LNCaP clone FGC (cell line): ENCODE data around the gene ARHGAP22.

Source experiments
- DNase-seq: peaks from one replicate; pipeline ENCODE4 v3.0.0-alpha.2; 2011; ENCODE audit warnings: low read depth
- H3K4me3 ChIP-seq: 2 replicates; pipeline ENCODE4 v1.5.1; 2011; ENCODE audit warnings: mild to moderate bottlenecking, low read depth, low read length, control low read depth
- TF ChIP-seq, protein P1 (sequence below): IDR thresholded peaks from 2 replicates; pipeline ENCODE4 v1.5.1; 2012; ENCODE audit warnings: mild to moderate bottlenecking; ENCODE audit not compliant: control insufficient read depth, insufficient read depth; ENCODE audit errors: extremely low read depth

Gene ARHGAP22

DNA sequence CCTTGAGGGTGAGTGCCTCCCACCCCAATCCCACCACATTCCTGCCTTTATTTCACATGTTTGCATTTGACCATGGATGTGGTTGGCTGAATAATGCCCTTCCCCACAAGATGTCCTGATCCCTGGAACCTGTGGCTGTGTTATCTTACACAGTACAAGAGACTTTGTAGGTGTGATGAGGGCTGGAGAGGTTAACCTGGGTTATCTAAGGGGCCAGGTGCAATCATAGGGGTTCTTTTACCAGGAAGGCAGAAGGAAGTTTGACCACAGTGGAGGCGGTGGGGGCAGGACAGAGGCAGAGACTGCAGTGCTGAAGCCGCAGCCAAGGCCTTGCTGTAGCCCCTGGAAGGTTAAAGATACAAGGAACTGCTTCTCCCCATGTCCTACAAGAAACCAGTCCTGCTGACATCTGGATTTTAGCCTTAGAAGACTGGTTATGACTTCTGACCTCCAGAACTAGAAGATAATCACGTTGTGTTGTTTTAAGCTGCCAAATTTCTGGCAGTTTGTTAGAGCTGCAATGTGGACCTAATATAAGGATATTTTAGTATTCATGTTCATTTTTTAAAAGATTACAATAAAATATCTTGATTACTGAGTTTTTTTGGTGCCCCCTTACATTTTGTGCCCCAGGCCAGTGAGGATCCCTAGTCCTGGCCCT, 136.6 kb downstream of the ARHGAP22 start:
- DNase-seq: no peak
- TF ChIP-seq, protein P1, sequence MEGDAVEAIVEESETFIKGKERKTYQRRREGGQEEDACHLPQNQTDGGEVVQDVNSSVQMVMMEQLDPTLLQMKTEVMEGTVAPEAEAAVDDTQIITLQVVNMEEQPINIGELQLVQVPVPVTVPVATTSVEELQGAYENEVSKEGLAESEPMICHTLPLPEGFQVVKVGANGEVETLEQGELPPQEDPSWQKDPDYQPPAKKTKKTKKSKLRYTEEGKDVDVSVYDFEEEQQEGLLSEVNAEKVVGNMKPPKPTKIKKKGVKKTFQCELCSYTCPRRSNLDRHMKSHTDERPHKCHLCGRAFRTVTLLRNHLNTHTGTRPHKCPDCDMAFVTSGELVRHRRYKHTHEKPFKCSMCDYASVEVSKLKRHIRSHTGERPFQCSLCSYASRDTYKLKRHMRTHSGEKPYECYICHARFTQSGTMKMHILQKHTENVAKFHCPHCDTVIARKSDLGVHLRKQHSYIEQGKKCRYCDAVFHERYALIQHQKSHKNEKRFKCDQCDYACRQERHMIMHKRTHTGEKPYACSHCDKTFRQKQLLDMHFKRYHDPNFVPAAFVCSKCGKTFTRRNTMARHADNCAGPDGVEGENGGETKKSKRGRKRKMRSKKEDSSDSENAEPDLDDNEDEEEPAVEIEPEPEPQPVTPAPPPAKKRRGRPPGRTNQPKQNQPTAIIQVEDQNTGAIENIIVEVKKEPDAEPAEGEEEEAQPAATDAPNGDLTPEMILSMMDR: no peak
- no peak overlapping the region for H3K4me3 ChIP-seq

DNA sequence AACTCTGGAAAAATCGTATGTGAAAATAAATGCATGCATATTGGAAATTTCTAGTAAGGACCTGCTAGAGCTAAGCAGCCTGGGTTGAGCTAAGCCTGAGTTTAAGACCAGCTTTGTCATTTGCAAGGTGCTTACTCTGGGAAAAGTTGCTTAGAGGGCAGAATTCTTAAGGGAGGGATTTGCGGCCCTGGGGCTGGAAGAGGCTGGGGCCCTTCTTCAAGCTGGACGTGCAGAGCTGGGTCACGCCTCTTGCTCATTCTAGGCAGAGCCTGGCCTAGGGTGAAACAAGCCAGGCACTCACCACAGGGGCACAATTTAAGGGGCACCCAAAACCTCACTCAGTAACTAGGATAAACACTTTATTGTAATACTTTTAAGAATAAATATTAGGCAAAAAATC, 137.2 kb downstream of the ARHGAP22 start:
- H3K4me3 ChIP-seq: no peak overlapping the region
- TF ChIP-seq, protein P1: no peak
- no peak for DNase-seq

DNA sequence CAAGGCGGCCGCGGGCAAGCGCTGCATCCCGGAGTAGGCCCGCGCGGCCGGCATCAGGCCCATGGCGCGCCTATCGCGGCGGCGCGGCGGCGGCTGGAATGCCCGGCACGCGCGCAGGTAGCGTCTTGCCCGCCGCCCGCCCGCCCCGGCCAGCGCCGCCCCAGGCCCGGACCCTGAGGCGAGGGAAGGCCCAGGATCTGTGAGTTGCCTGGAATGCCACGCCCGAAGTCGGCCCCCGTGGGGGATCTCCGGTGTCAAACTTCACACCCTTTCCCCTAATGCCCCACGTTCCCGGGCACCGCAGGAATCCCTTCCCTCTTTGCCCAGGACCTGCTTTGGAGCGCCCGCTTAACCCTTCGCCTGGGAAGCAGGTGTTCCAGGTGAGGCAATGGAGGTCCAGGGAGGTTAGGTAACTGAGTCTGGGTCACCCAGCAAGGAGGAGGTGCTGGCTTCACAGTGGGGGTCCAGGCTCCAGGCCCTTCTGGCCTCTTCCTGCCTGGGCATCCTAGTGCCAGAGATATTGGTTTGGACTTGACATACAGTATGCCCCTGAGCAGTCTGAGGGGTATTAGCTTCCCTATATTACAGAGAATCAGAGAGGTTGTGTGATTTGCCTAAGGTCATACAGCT, 138.1 kb downstream of the ARHGAP22 start:
- DNase-seq: no peak
- H3K4me3 ChIP-seq: no peak overlapping the region
- TF ChIP-seq, protein P1: no peak

DNA sequence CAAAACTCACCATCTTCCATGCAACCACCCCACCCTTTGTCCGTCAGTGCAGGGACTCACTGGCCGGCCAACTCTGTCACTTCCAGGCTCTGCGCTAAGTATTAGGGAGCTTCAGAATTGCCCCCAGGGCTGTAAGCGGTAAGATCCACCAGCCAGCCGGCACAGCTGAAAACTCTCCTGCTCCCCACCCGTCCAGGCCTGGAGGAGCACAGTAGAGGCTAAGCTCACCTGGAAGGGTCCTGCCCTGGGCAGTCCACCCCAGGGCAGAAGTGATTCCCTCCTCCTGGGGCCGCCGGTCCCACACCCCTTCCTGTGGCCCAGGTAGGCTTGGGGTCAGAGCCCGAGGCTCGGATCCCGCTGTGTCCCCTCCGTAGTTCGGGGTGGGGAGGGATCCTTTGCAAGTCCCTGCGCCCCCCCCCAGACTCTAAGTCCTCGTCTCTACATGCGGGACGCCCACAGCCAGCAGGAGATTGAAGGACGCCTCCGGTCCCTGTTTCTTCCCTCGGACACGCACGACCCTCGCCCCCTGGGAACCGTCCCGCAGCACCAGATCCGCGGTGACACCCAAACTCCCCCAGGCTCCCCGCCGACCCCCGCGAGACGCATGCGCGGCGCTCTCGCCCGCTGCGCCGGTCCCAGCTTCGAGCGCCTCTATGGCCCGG, 138.9 kb downstream of the ARHGAP22 start:
- TF ChIP-seq, protein P1: no peak
- no peak for DNase-seq
- H3K4me3 ChIP-seq: no peak overlapping the region

DNA sequence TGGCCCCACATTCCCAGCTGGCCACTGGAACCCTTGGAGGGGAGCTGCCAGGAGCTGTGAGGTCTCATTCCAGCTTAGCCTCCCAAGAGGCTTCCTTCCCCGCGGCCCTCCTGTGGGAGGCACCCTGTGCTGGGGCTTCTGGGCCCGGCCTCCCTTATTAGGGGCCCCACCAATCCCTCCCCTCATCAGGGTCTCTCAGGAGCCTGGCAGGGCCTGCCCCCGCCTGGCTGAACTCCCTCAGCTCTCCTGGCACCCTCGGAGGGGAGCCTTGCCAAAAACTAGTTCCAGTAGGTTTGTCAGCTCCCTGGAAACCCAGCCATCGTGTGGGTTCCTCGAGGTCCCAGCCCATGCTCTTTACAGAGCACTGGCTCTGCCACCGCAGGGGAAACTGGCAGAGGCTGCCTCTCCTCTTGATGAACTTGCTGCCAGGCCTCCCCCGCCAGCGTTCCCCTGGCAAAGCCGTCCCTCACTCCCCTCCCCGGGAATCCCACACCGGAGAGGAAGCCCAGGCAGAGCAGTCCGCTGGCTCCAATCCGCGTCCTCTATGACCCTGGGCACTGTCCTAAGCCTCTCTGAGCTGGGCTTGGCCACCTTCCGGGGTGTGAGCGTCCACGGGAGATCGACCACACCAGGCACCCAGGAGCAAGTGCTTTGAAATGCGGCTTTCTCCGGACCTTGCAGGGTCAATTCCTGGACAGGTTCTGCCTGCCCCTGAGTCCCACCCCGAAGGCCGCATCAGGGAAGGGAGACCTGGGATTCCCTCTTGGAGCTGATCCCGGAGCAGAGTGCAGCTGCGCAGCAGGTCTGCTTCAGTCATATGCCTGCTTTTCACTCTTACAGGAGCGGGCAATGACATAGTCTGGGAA, 139.8 kb downstream of the ARHGAP22 start:
- no peak for DNase-seq
- TF ChIP-seq, protein P1: no peak
- H3K4me3 ChIP-seq: no peak overlapping the region

DNA sequence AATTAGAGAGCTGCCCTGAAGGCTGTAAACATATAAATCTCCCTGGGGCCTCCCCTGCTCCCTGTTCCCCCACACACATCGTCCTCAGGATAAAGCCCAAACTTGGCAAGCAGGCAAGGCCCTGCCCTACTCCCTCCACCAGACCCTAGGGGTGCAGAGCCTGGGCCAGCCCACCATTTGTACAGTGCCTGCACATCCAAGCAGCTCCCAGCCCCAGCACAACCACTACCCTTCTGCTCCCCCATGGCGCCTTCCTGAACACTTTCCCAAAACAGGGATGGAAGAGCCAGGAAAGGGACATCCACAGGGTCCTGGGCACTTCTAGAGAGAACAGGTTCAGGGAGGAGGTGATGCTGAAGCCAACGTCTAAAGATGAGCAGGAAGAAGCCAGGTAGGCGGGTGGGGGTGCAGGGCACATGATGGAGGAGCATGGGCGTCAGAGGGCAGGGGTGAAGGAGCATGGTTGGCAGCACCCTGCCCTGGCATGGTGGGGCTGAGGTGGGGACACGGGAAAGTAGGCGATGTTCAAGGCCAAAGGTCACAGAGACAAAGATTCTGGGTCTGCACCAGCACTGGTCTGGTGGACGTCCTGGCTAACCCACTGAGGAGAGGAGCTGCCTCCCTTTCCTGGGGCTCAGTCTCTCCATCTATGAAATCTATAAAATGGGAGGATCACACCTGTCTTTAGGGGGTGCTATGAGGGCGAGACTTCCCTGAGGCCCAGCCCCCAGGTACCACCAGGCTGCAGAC, 140.6 kb downstream of the ARHGAP22 start:
- no peak for DNase-seq
- TF ChIP-seq, protein P1: no peak
- H3K4me3 ChIP-seq: no peak overlapping the region
